HG02884 (cell line): ENCODE results near the gene FLNC.

Source experiments
- ATAC-seq: cut with Tn5 transposase; IDR thresholded peaks from one replicate; pipeline ENCODE4 v1.9.1; 2021; ENCODE audit warnings: mild to moderate bottlenecking, moderate library complexity; ENCODE audit not compliant: unreplicated experiment

FLNC gene

GRCh38 chr7:128842674-128843641 is 12.8 kb downstream of the FLNC start:
- ATAC-seq: no peak

- no peak for ATAC-seq
These were observed 13.9 kb downstream of the FLNC start for GRCh38 chr7:128843938-128844621.

- no peak for ATAC-seq
These were observed 14.6 kb downstream of the FLNC start for GRCh38 chr7:128844777-128845311.

- ATAC-seq: no peak
These were observed 15.3 kb downstream of the FLNC start for GRCh38 chr7:128845475-128845874.

GRCh38 chr7:128845987-128846386 is 15.8 kb downstream of the FLNC start:
- ATAC-seq: no peak

- no peak for ATAC-seq
These were observed 16.7 kb downstream of the FLNC start for GRCh38 chr7:128846781-128847444.

GRCh38 chr7:128847721-128848211 is 17.6 kb downstream of the FLNC start:
- no peak for ATAC-seq

GRCh38 chr7:128848289-128849155 is 18.3 kb downstream of the FLNC start:
- no peak for ATAC-seq

- no peak for ATAC-seq
These were observed 18.9 kb downstream of the FLNC start for GRCh38 chr7:128849156-128849515.

- no peak for ATAC-seq
These were observed 19.7 kb downstream of the FLNC start for GRCh38 chr7:128849804-128850490.

- no peak for ATAC-seq
These were observed 22.5 kb downstream of the FLNC start for GRCh38 chr7:128852537-128853254.

- ATAC-seq: no peak
These were observed 23.6 kb downstream of the FLNC start for GRCh38 chr7:128853799-128854198.

GRCh38 chr7:128854396-128854795 is 24.2 kb downstream of the FLNC start:
- ATAC-seq: no peak

- no peak for ATAC-seq
These were observed 25.4 kb downstream of the FLNC start for GRCh38 chr7:128855559-128855958.

- no peak for ATAC-seq
These were observed 26.0 kb downstream of the FLNC start for GRCh38 chr7:128856001-128856718.

GRCh38 chr7:128858380-128859231 is 28.4 kb downstream of the FLNC start:
- no peak for ATAC-seq
